Stomach (tissue), 9 donors: ENCODE measurements around the gene TRPT1. TPM values are rescaled to one million over a fixed set of nuclear protein-coding genes. Genes with fewer than 3 reads are reported as not detected.
A peak's percentile ranks its signal among the peaks of the same experiment; 100 is the strongest.

Source experiments
- DNase-seq, 2 donors: peaks; one replicate each; pipeline versions ENCODE4 v3.0.0 to v3.0.0-alpha.2; 2013 to 2019
- H3K27ac ChIP-seq, 5 donors: fragments of 200-600 bp in 4 of 5; sonication (generic) in 4 of 5; one replicate each; pipeline ENCODE4 v1.5.1; 2013 to 2019; ENCODE audit warnings: mild to moderate bottlenecking in 1 of 5, moderate library complexity in 1 of 5
- H3K27me3 ChIP-seq, 3 donors: fragments of 200-600 bp; sonication (generic); one replicate each; pipeline ENCODE4 v1.5.1; 2017 to 2019; ENCODE audit warnings: mixed run types in 1 of 3
- H3K36me3 ChIP-seq, 4 donors: fragments of 200-600 bp; sonication (generic); 1 replicate in 3 of 4; 2 replicates in 1 of 4; pipeline ENCODE4 v1.5.1; 2016 to 2019
- H3K4me1 ChIP-seq, 4 donors: fragments of 200-600 bp; sonication (generic); one replicate each; pipeline ENCODE4 v1.5.1; 2016 to 2019
- H3K4me3 ChIP-seq, 4 donors: fragments of 200-600 bp; sonication (generic) in 3 of 4; one replicate each; pipeline ENCODE4 v1.5.1; 2016 to 2019; ENCODE audit warnings: mild to moderate bottlenecking in 1 of 4
- H3K9me3 ChIP-seq, 4 donors: fragments of 200-600 bp; sonication (generic); one replicate each; pipeline ENCODE4 v1.5.1; 2016 to 2019
- EP300 ChIP-seq: sonication (generic); formaldehyde crosslinking; IDR thresholded peaks from one replicate; pipeline ENCODE4 v1.6.1; 2017; ENCODE audit warnings: antibody characterized with exemption
- POLR2A ChIP-seq, 4 donors: fragments of 450-650 bp; IDR thresholded peaks; one replicate each; pipeline ENCODE4 v1.6.1; 2016; ENCODE audit warnings: antibody characterized with exemption in 4 of 4, control low read depth in 2 of 4, mild to moderate bottlenecking in 1 of 4, moderate library complexity in 1 of 4
- POLR2AphosphoS5 ChIP-seq, 3 donors: sonication (generic); formaldehyde crosslinking; IDR thresholded peaks; one replicate each; pipeline ENCODE4 v1.6.1; 2016; ENCODE audit warnings: antibody characterized with exemption in 3 of 3
- WGBS, 5 donors: extraction: QIAGEN DNeasy Blood & Tissue Kit in 3 of 5; methylation state at CpG; one replicate each; pipeline versions ENCODE4 v1.1.5 to v1.1.7; 2013 to 2018; 5-methylcytosine and 5-hydroxymethylcytosine counted together
- intact Hi-C: fragments of 100-400 bp; cut with DNase I; formaldehyde crosslinking; loops from one replicate; pipeline ENCODE4 v1.15.1; 2023; ENCODE audit warnings: low total_unique reads
- polyA plus RNA-seq, 3 donors: library from polyadenylated mRNA; stranded (reverse); fragments of 200-250 nt; gene quantifications; one replicate each; pipeline ENCODE4 v1.2.3, GENCODE V29; 2013
- total RNA-seq, 5 donors: library from RNA; depleted of rRNA; stranded (reverse); fragments of >200 nt; gene quantifications; one replicate each; pipeline versions ENCODE4 v1.1.0 to v1.2.3, GENCODE V29; 2014 to 2016
- TF ChIP-seq, protein P1 (sequence below), 7 experiments: fragments of 450-650 bp in 4 of 7; fragments of 200-600 bp in 3 of 7; sonication (generic) in 3 of 7; IDR thresholded peaks; one replicate each; pipeline ENCODE4 v1.5.1; 2016 to 2019; ENCODE audit warnings: antibody characterized with exemption in 7 of 7, control low read depth in 2 of 7, mild to moderate bottlenecking in 1 of 7
- donor health status: healthy with polysubstance abuse.
- donor health status: Bipolar disorder and iron deficiency.
- donor health status: healthy.

TRPT1 gene
- total and polyA plus RNA-seq, 8 donors, result 15.2 to 425 (median 77.8) TPM

GRCh38 chr11:64186492-64187165, 39.4 kb downstream of the TRPT1 start:
- Histone ChIP-seq H3K27me3 (no peaks in the 10 kb centered on the region), H3K4me1 (peaks cover 34 to 38% (median 35%) of the 10 kb centered on the region in 4 donors), H3K36me3 (peaks cover 0 to 21% (median 10%) of the 10 kb centered on the region in 4 donors), H3K27ac (no peak overlapping the region), H3K9me3 (no peaks in the 10 kb centered on the region), H3K4me3 (no peak overlapping the region)
- DNase-seq, result peak in 1 of 2 donors; percentile 64
- intact Hi-C loops, result no loop called here
- 0 to 1% (median 1%) methylated on average over 24 to 48 of the region's 48 CpGs for WGBS, 5 donors
- TF ChIP-seq POLR2A (IDR thresholded peaks at IDR 0.05) (no peak), EP300 (no peak), POLR2AphosphoS5 (IDR thresholded peaks at IDR 0.05) (no peak)
- TF ChIP-seq, protein P1, sequence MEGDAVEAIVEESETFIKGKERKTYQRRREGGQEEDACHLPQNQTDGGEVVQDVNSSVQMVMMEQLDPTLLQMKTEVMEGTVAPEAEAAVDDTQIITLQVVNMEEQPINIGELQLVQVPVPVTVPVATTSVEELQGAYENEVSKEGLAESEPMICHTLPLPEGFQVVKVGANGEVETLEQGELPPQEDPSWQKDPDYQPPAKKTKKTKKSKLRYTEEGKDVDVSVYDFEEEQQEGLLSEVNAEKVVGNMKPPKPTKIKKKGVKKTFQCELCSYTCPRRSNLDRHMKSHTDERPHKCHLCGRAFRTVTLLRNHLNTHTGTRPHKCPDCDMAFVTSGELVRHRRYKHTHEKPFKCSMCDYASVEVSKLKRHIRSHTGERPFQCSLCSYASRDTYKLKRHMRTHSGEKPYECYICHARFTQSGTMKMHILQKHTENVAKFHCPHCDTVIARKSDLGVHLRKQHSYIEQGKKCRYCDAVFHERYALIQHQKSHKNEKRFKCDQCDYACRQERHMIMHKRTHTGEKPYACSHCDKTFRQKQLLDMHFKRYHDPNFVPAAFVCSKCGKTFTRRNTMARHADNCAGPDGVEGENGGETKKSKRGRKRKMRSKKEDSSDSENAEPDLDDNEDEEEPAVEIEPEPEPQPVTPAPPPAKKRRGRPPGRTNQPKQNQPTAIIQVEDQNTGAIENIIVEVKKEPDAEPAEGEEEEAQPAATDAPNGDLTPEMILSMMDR (IDR thresholded peaks at IDR 0.05), result no peak

GRCh38 chr11:64185693-64186491, 40.1 kb downstream of the TRPT1 start, which contains the start of gene STIP1:
TSS of gene STIP1 (plus strand) at chr11:64186171. CDS start at chr11:64186262, 91 bp downstream.
- intact Hi-C loops, result no loop called here
- Histone ChIP-seq H3K4me3 (peak within 1 kb of the TSS; percentile 53 to 70 (median 58)), H3K27ac (peak within 1 kb of the TSS in 4 of 5 donors; percentile 88 to 97 (median 93)), H3K27me3 (no peaks in the 10 kb centered on the region), H3K9me3 (no peaks in the 10 kb centered on the region), H3K4me1 (peaks cover 39 to 45% (median 43%) of the 10 kb centered on the region in 4 donors), H3K36me3 (peaks cover 0 to 21% (median 9%) of the 10 kb centered on the region in 4 donors)
- peak; percentile 91 to 95 (median 94) for TF ChIP-seq POLR2AphosphoS5 (IDR thresholded peaks at IDR 0.05)
- peak in 1 of 4 donors; percentile 32 for TF ChIP-seq POLR2A (IDR thresholded peaks at IDR 0.05)
- TF ChIP-seq, protein P1 (IDR thresholded peaks at IDR 0.05), result peak in 2 of 7 experiments; percentile 13 to 17
- no peak for TF ChIP-seq EP300
- WGBS, 5 donors, result 0 to 1% (median 1%) methylated on average over 30 to 73 of the region's 74 CpGs
- peak; percentile 99 to 100 for DNase-seq

- Histone ChIP-seq H3K36me3 (peaks cover 0 to 15% (median 4%) of the 10 kb centered on the region in 4 donors), H3K4me1 (peaks cover 43 to 48% (median 48%) of the 10 kb centered on the region in 4 donors), H3K9me3 (no peaks in the 10 kb centered on the region), H3K27ac (peak overlapping the region in 4 of 5 donors; percentile 88 to 97 (median 93)), H3K27me3 (no peaks in the 10 kb centered on the region), H3K4me3 (peak overlapping the region; percentile 53 to 70 (median 58))
- intact Hi-C loops, result no loop called here
- TF ChIP-seq POLR2A (IDR thresholded peaks at IDR 0.05), result peak in 2 of 4 donors; percentile 87 to 94
- peak; percentile 61 to 97 (median 97) for TF ChIP-seq POLR2AphosphoS5 (IDR thresholded peaks at IDR 0.05)
- TF ChIP-seq EP300, result no peak
- TF ChIP-seq, protein P1 (IDR thresholded peaks at IDR 0.05), result peak in 4 of 7 experiments; percentile 21 to 59 (median 51)
- DNase-seq, result peak; percentile 86 to 93
- WGBS, 5 donors, result 0 to 1% (median 0%) methylated on average over 44 to 52 of the region's 52 CpGs
Observed at GRCh38 chr11:64185175-64185692, 40.8 kb downstream of the TRPT1 start.

DNA sequence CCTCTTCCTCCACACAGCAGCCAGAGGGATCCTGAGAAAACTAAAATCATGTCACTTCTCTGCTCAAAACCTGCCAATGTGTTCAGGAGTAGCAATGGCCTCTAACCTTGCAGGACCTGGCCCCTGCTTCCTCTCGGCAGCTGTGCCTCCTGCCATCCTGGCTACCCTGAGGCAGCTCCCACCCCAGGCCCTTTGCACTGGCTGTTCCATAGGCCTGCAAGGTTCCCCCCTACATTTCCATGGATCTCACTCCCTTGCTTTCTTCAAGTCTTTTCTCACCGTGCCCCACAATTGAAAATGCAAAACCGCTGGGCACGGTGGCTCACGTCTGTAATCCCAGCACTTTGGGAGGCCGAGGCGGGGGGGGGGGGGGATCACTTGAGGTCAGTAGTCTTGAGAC, 42.1 kb downstream of the TRPT1 start:
- H3K4me3 ChIP-seq, result no peak overlapping the region
- peaks cover 0 to 5% (median 0%) of the 10 kb centered on the region in 4 donors for H3K36me3 ChIP-seq
- H3K4me1 ChIP-seq, result peaks cover 38 to 48% (median 46%) of the 10 kb centered on the region in 4 donors
- TF ChIP-seq, protein P1 (IDR thresholded peaks at IDR 0.05), result no peak
- no peak for TF ChIP-seq POLR2AphosphoS5 (IDR thresholded peaks at IDR 0.05)
- no peak for TF ChIP-seq POLR2A (IDR thresholded peaks at IDR 0.05)
- TF ChIP-seq EP300, result no peak
- H3K27me3 ChIP-seq, result no peaks in the 10 kb centered on the region
- WGBS, 5 donors, result 86 to 93% (median 90%) methylated on average over 5 to 7 of the region's 7 CpGs
- intact Hi-C loops, result no loop called here
- H3K9me3 ChIP-seq, result no peaks in the 10 kb centered on the region
- no peak for DNase-seq
- peak overlapping the region in 1 of 5 donors; percentile 92 for H3K27ac ChIP-seq
